Liver (tissue), 3 donors: ENCODE results near the gene TXN2.

Experiments
- ATF3 ChIP-seq: IDR thresholded peaks from 2 replicates; pipeline ENCODE4 v1.6.1; 2016; ENCODE audit warnings: antibody characterized with exemption
- CTCF ChIP-seq: fragments of 150-350 bp; IDR thresholded peaks from 2 replicates; pipeline ENCODE4 v1.5.1; 2017; ENCODE audit warnings: improper control_type of control experiment, low read depth, low read length; ENCODE audit not compliant: missing input control
- EGR1 ChIP-seq, 2 donors: IDR thresholded peaks; 2 replicates each; pipeline ENCODE4 v1.6.1; 2016 to 2018; ENCODE audit warnings: antibody characterized with exemption in 2 of 2, low read depth in 2 of 2
- FOXA1 ChIP-seq: IDR thresholded peaks from 2 replicates; pipeline ENCODE4 v1.6.1; 2016; ENCODE audit warnings: antibody characterized with exemption
- MAX ChIP-seq: IDR thresholded peaks from 2 replicates; pipeline ENCODE4 v1.6.1; 2016; ENCODE audit warnings: antibody characterized with exemption
- RAD21 ChIP-seq, 2 donors: IDR thresholded peaks; 2 replicates each; pipeline ENCODE4 v1.6.1; 2016; ENCODE audit warnings: antibody characterized with exemption in 2 of 2, mild to moderate bottlenecking in 2 of 2
- REST ChIP-seq: IDR thresholded peaks from 2 replicates; pipeline ENCODE4 v1.6.1; 2016; ENCODE audit warnings: antibody characterized with exemption, mild to moderate bottlenecking
- RXRA ChIP-seq, 2 donors: IDR thresholded peaks; 2 replicates each; pipeline ENCODE4 v1.6.1; 2017 to 2018; ENCODE audit warnings: antibody characterized with exemption in 2 of 2, mild to moderate bottlenecking in 1 of 2
- SP1 ChIP-seq: IDR thresholded peaks from 2 replicates; pipeline ENCODE4 v1.6.1; 2018; ENCODE audit warnings: antibody characterized with exemption, mild to moderate bottlenecking
- YY1 ChIP-seq: IDR thresholded peaks from 2 replicates; pipeline ENCODE4 v1.6.1; 2016; ENCODE audit warnings: antibody characterized with exemption, mild to moderate bottlenecking
- donor health status: healthy.
- donor health status: healthy.

GRCh38 chr22:36425977-36426523, 55.4 kb downstream of the TXN2 start:
- no peak for TF ChIP-seq CTCF
- no peak for TF ChIP-seq RXRA (IDR thresholded peaks at IDR 0.05)
- TF ChIP-seq MAX: no peak
- no peak for TF ChIP-seq REST
- TF ChIP-seq FOXA1: no peak
- no peak for TF ChIP-seq ATF3
- TF ChIP-seq SP1: no peak
- no peak for TF ChIP-seq YY1
- TF ChIP-seq EGR1 (IDR thresholded peaks at IDR 0.05; ENCODE audit: low read depth in 2 of 2): no peak
- peak in 1 of 2 donors; percentile 39 for TF ChIP-seq RAD21 (IDR thresholded peaks at IDR 0.05)
